GM12878 (cell line): Measurements from ENCODE around the gene POU3F4. TPM values are rescaled to one million over a fixed set of nuclear protein-coding genes. Genes with fewer than 3 reads are reported as not detected.

Source experiments
- ATAC-seq: fragments of 200-7000 bp; cut with Tn5 transposase; 3 replicates; pipeline ENCODE4 v1.9.1; 2020; ENCODE audit warnings: mild to moderate bottlenecking, moderate library complexity
- BruUV-seq: library from RNA; stranded (reverse); fragments of 400-500 nt; replicated peaks from 2 replicates; lab custom pipeline; 2021; lab: Mats Ljungman, UMichigan
- CTCF ChIA-PET: fragments of 300-600 bp; sonication (Branson Sonifier 250); formaldehyde crosslinking; extraction: SDS; loops from one replicate; lab custom pipeline; 2021; ENCODE audit warnings: inconsistent platforms; lab: Yijun Ruan, JAX
- POLR2A ChIA-PET: fragments of 350-600 bp; formaldehyde crosslinking; extraction: SDS; loops from one replicate; lab custom pipeline; 2021; ENCODE audit warnings: inconsistent platforms; lab: Charles Lee
- RAD21 ChIA-PET: fragments of 300-600 bp; sonication (Branson Sonifier 250); formaldehyde crosslinking; loops from one replicate; lab custom pipeline; 2023; ENCODE audit warnings: antibody characterized with exemption; ENCODE audit not compliant: unreplicated experiment; lab: Charles Lee
- SMC1A ChIA-PET: fragments of 300-600 bp; sonication (Branson Sonifier 250); formaldehyde crosslinking; loops from one replicate; lab custom pipeline; 2023; ENCODE audit not compliant: unreplicated experiment, uncharacterized antibody; lab: Charles Lee
- DNase-seq: peaks from one replicate; pipeline ENCODE4 v3.0.0-alpha.2; 2011; ENCODE audit warnings: low read depth, low spot score
- FAIRE-seq: peaks from 3 replicates; lab custom pipeline; 2011; peaks lifted over from hg19 to GRCh38; lab: Jason Lieb, UNC
- H2AFZ ChIP-seq: 2 replicates; pipeline ENCODE4 v1.6.0; 2011; ENCODE audit warnings: low read depth, low read length, control low read depth; ENCODE audit not compliant: control insufficient read depth
- H3K27ac ChIP-seq: 2 replicates; pipeline ENCODE4 v1.5.1; 2011; ENCODE audit warnings: control low read depth; ENCODE audit not compliant: control insufficient read depth, insufficient read depth
- H3K27me3 ChIP-seq, 2 experiments: replicated peaks in 1 of 2; 2 replicates each; pipeline versions ENCODE4 v1.6.0 to v1.6.1; 2011; ENCODE audit warnings: low read length in 1 of 2; ENCODE audit not compliant: control insufficient read depth in 2 of 2, insufficient read depth in 2 of 2
- H3K36me3 ChIP-seq, 2 experiments: 2 replicates each; pipeline ENCODE4 v1.5.1; 2011; ENCODE audit warnings: low read length in 1 of 2; ENCODE audit not compliant: control insufficient read depth in 2 of 2, insufficient read depth in 2 of 2
- H3K4me1 ChIP-seq: 2 replicates; pipeline ENCODE4 v1.6.1; 2011; ENCODE audit warnings: mild to moderate bottlenecking, low read length, moderate library complexity, mixed read lengths; ENCODE audit not compliant: control insufficient read depth, insufficient read depth
- H3K4me2 ChIP-seq: 2 replicates; pipeline ENCODE4 v1.6.0; 2011; ENCODE audit warnings: control low read depth; ENCODE audit not compliant: control insufficient read depth, insufficient read depth
- H3K4me3 ChIP-seq: fragments of 200-600 bp; sonication (generic); 2 replicates; pipeline ENCODE4 v1.5.1; 2016
- H3K79me2 ChIP-seq: 2 replicates; pipeline ENCODE4 v1.6.0; 2011; ENCODE audit warnings: low read length; ENCODE audit not compliant: control insufficient read depth, insufficient read depth
- H3K9ac ChIP-seq: 2 replicates; pipeline ENCODE4 v1.8.0; 2011; ENCODE audit warnings: low read length, control low read depth, mixed read lengths; ENCODE audit not compliant: control insufficient read depth, insufficient read depth
- H3K9me3 ChIP-seq: replicated peaks from 3 replicates; pipeline ENCODE4 v1.5.1; 2011; ENCODE audit warnings: mild to moderate bottlenecking, low read length; ENCODE audit not compliant: control insufficient read depth, insufficient read depth
- H4K20me1 ChIP-seq: 2 replicates; pipeline ENCODE4 v1.6.0; 2011; ENCODE audit not compliant: control insufficient read depth, insufficient read depth
- ATF2 ChIP-seq: IDR thresholded peaks from 2 replicates; pipeline ENCODE4 v1.6.1; 2012; ENCODE audit warnings: low read length, inconsistent platforms
- BMI1 ChIP-seq: fragments of 450-650 bp; IDR thresholded peaks from 2 replicates; pipeline ENCODE4 v1.6.1; 2016; ENCODE audit warnings: mild to moderate bottlenecking, moderate library complexity, borderline replicate concordance
- CREM ChIP-seq: IDR thresholded peaks from 2 replicates; pipeline ENCODE4 v1.6.1; 2014; ENCODE audit warnings: antibody characterized with exemption, low read depth
- EP300 ChIP-seq, 2 experiments: fragments of 150-350 bp in 1 of 2; IDR thresholded peaks; 2 replicates each; pipeline ENCODE4 v1.6.1; 2011 to 2012; ENCODE audit warnings: low read depth in 2 of 2, low read length in 2 of 2, borderline replicate concordance in 1 of 2, improper control_type of control experiment in 1 of 2, inconsistent platforms in 1 of 2; ENCODE audit not compliant: control insufficient read depth in 1 of 2
- FOXM1 ChIP-seq: IDR thresholded peaks from 2 replicates; pipeline ENCODE4 v1.6.1; 2012; ENCODE audit warnings: low read depth, mild to moderate bottlenecking, inconsistent platforms, low read length, moderate library complexity
- HCFC1 ChIP-seq: fragments of 150-350 bp; IDR thresholded peaks from 2 replicates; pipeline ENCODE4 v1.6.1; 2014; ENCODE audit warnings: low read length
- STAT1 ChIP-seq: fragments of 450-650 bp; conservative IDR thresholded peaks from 2 replicates; pipeline ENCODE4 v1.6.1; 2014; ENCODE audit warnings: antibody characterized with exemption, mild to moderate bottlenecking
- ZNF274 ChIP-seq: IDR thresholded peaks from one replicate; pipeline ENCODE4 v1.8.0; 2011; ENCODE audit not compliant: insufficient read length, insufficient read depth
- WGBS: methylation state at CpG from one replicate; pipeline ENCODE4 v1.1.6; 2016; ENCODE audit warnings: low lambda C conversion rate; ENCODE audit not compliant: insufficient replicate concordance, insufficient coverage; ENCODE audit errors: missing lambda C conversion rate; 5-methylcytosine and 5-hydroxymethylcytosine counted together
- in situ Hi-C: fragments of 300-500 bp; cut with MboI; formaldehyde crosslinking; loops from 9 replicates; pipeline ENCODE4 v1.14.3; 2018; ENCODE audit warnings: mixed read lengths
- intact Hi-C: fragments of 100-400 bp; cut with micrococcal nuclease; formaldehyde crosslinking; loops from one replicate; pipeline ENCODE4 v1.14.2; 2022; ENCODE audit not compliant: unreplicated experiment
- polyA plus RNA-seq, 11 experiments: library from polyadenylated mRNA; depleted of rRNA in 4 of 11; unstranded in 6 of 11; stranded (reverse) in 5 of 11; fragments of >200 nt; fragmentation: Nextera tagmentation in 4 of 11; fragmentation: Illumina TruSeq in 1 of 11; extraction: Ambion mirVana in 4 of 11; extraction: Trizol in 1 of 11; gene quantifications; 1 replicate in 1 of 11; 2 replicates in 10 of 11; pipeline versions ENCODE4 v1.2.1 to v1.2.3, GENCODE V29; 2011 to 2016; ENCODE audit warnings: inconsistent platforms in 2 of 11, missing spikeins in 2 of 11, low read depth in 1 of 11
- total RNA-seq, 4 experiments: library from RNA; depleted of rRNA in 3 of 4; stranded (reverse); fragments of >200 nt in 3 of 4; fragmentation: Illumina TruSeq in 1 of 4; extraction: Trizol in 1 of 4; gene quantifications; 2 replicates each; pipeline versions ENCODE4 v1.2.1 to v1.2.3, GENCODE V29; 2013 to 2021
- TF ChIP-seq, protein P1 (sequence below): fragments of 450-650 bp; IDR thresholded peaks from 2 replicates; pipeline ENCODE4 v1.6.1; 2018; ENCODE audit warnings: mild to moderate bottlenecking, low read depth, moderate library complexity; ENCODE audit not compliant: partially characterized antibody
- TF ChIP-seq, protein P2 (sequence below): fragments of 450-650 bp; IDR thresholded peaks from 2 replicates; pipeline ENCODE4 v1.6.1; 2017; ENCODE audit warnings: borderline replicate concordance

Gene POU3F4
- total and polyA plus RNA-seq, 10 of the 15 experiments (the other 5 are each of a cell fraction or from before 2014, with no cell fraction given), result 0.01 TPM; not detected in 9

DNA sequence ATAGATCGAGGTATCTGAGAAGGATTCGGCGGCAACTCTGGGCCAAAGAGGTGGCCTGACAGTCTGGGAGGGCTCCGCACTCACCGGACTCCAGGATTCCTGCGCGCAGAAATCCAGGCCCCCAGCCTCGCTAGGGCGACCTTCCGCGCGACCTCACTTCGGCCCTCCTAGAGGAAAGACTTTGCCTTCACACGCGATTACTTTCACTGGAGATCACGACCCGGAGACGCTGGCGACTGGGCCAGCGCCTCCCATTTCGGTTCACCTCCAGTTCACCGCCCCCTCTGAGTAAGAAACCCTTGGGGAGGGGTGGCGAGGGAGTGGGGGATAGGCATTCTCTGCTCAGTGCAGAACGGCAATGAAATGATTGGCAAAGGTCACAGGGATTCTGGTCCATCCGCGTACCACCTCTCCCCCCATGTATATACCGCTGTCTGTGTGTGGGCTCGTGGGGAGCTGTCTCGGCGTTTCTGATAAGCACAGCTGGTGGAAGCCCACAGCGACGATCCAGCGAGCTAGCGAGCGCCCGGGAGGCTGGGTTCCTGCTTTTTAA is 2.5 kb downstream of the POU3F4 start:
- no peak for TF ChIP-seq FOXM1
- TF ChIP-seq BMI1, result no peak
- TF ChIP-seq, protein P1, sequence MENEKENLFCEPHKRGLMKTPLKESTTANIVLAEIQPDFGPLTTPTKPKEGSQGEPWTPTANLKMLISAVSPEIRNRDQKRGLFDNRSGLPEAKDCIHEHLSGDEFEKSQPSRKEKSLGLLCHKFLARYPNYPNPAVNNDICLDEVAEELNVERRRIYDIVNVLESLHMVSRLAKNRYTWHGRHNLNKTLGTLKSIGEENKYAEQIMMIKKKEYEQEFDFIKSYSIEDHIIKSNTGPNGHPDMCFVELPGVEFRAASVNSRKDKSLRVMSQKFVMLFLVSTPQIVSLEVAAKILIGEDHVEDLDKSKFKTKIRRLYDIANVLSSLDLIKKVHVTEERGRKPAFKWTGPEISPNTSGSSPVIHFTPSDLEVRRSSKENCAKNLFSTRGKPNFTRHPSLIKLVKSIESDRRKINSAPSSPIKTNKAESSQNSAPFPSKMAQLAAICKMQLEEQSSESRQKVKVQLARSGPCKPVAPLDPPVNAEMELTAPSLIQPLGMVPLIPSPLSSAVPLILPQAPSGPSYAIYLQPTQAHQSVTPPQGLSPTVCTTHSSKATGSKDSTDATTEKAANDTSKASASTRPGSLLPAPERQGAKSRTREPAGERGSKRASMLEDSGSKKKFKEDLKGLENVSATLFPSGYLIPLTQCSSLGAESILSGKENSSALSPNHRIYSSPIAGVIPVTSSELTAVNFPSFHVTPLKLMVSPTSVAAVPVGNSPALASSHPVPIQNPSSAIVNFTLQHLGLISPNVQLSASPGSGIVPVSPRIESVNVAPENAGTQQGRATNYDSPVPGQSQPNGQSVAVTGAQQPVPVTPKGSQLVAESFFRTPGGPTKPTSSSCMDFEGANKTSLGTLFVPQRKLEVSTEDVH, result no peak
- no peak for TF ChIP-seq ZNF274
- TF ChIP-seq CREM, result no peak
- no peak for TF ChIP-seq HCFC1
- TF ChIP-seq ATF2, result no peak
- TF ChIP-seq STAT1, result no peak
- TF ChIP-seq EP300 (IDR thresholded peaks at IDR 0.05; ENCODE audit: borderline replicate concordance in 1 of 2, control insufficient read depth in 1 of 2, low read depth in 2 of 2, low read length in 2 of 2), result no peak
- TF ChIP-seq, protein P2, sequence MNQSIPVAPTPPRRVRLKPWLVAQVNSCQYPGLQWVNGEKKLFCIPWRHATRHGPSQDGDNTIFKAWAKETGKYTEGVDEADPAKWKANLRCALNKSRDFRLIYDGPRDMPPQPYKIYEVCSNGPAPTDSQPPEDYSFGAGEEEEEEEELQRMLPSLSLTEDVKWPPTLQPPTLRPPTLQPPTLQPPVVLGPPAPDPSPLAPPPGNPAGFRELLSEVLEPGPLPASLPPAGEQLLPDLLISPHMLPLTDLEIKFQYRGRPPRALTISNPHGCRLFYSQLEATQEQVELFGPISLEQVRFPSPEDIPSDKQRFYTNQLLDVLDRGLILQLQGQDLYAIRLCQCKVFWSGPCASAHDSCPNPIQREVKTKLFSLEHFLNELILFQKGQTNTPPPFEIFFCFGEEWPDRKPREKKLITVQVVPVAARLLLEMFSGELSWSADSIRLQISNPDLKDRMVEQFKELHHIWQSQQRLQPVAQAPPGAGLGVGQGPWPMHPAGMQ, result no peak
- no peaks in the 10 kb centered on the region for H3K36me3 ChIP-seq
- H3K27ac ChIP-seq, result no peak overlapping the region
- WGBS, result 67% methylated on average over 33 of the region's 36 CpGs
- H3K79me2 ChIP-seq, result no peaks in the 10 kb centered on the region
- ChIA-PET SMC1A (no interaction called here), CTCF (interaction anchor here (0.6 kb wide), 1 partner anchor 694 kb away, joined by 3 read pairs; no protein-coding TSS in a partner anchor), RAD21 (no interaction called here), POLR2A (no interaction called here)
- no TSS peak for BruUV-seq
- H3K27me3 ChIP-seq, result no peaks in the 10 kb centered on the region
- no peak overlapping the region for H3K9ac ChIP-seq
- intact Hi-C loops (no loop called here), in situ Hi-C loops (no loop called here)
- no peak for FAIRE-seq
- no peak overlapping the region for H3K4me2 ChIP-seq
- DNase-seq, result no peak
- no peak overlapping the region for H3K4me3 ChIP-seq
- H3K9me3 ChIP-seq, result no peaks in the 10 kb centered on the region; the same call in 2 of the 3 replicates
- no peaks in the 10 kb centered on the region for H3K4me1 ChIP-seq
- no peak overlapping the region for H2AFZ ChIP-seq
- no peaks in the 10 kb centered on the region for H4K20me1 ChIP-seq
- no peak for ATAC-seq
